Measurements from ENCODE around the gene CYP2C19. TPM values are rescaled to one million over a fixed set of nuclear protein-coding genes. Genes with fewer than 3 reads are reported as not detected.
"Not testable (repeated sequence)": the region's sequence is repeated elsewhere in the genome, so short reads cannot be mapped to it uniquely, and the experiment has no call there.

The CYP2C19 gene
- total RNA-seq, 1 experiment from 2014 or later: not detected

- Histone ChIP-seq H3K4me3 (ENCODE audit: low read length) (no peak overlapping the region), H3K27me3 (ENCODE audit: low read length) (no peaks in the 10 kb centered on the region), H3K9me2 (replicated peaks; ENCODE audit: low read length) (no peaks in the 10 kb centered on the region), H2AFZ (ENCODE audit: low read length) (no peak overlapping the region), H3K9ac (ENCODE audit: low read length) (no peak overlapping the region), H3K4me2 (ENCODE audit: low read length) (no peak overlapping the region), H3F3A (ENCODE audit: low read length, unreplicated experiment) (no peaks in the 10 kb centered on the region), H3K79me2 (ENCODE audit: low read length) (no peaks in the 10 kb centered on the region), H3K4me1 (ENCODE audit: insufficient read depth, low read length) (no peaks in the 10 kb centered on the region), H3K9me3 (ENCODE audit: low read length) (no peaks in the 10 kb centered on the region), H3K36me3 (ENCODE audit: low read depth, low read length) (no peaks in the 10 kb centered on the region), H3K27ac (ENCODE audit: low read length) (no peak overlapping the region), H4K20me1 (ENCODE audit: low read length) (no peaks in the 10 kb centered on the region)
- DNase-seq: no peak
- ChIA-PET POLR2A (ENCODE audit: unreplicated experiment) (no interaction called here), CTCF (no interaction called here)
- intact Hi-C loops (cut with micrococcal nuclease): no loop called here
- BruUV-seq (replicated peaks): no TSS peak
- ATAC-seq: no peak
- no peak for TF ChIP-seq CTCF (conservative IDR thresholded peaks at IDR 0.05; ENCODE audit: low read depth, low read length)
- no peak for TF ChIP-seq EZH2 (IDR thresholded peaks at IDR 0.05; ENCODE audit: low read length, unreplicated experiment)
- no peak for TF ChIP-seq EZH2phosphoT487 (IDR thresholded peaks at IDR 0.05; ENCODE audit: borderline replicate concordance, low read length)
These were observed 18.4 kb downstream of the CYP2C19 start for GRCh38 chr10:94780844-94781243.

- ChIA-PET CTCF (no interaction called here), POLR2A (ENCODE audit: unreplicated experiment) (no interaction called here)
- H3K9me2 ChIP-seq (replicated peaks; ENCODE audit: low read length): no peaks in the 10 kb centered on the region
- DNase-seq (no peak), ATAC-seq (no peak)
- no peak overlapping the region for H3K9ac ChIP-seq (ENCODE audit: low read length)
- no peaks in the 10 kb centered on the region for H3K27me3 ChIP-seq (ENCODE audit: low read length)
- TF ChIP-seq EZH2 (IDR thresholded peaks at IDR 0.05; ENCODE audit: low read length, unreplicated experiment): no peak
- no peak for TF ChIP-seq CTCF (conservative IDR thresholded peaks at IDR 0.05; ENCODE audit: low read depth, low read length)
- no peak for TF ChIP-seq EZH2phosphoT487 (IDR thresholded peaks at IDR 0.05; ENCODE audit: borderline replicate concordance, low read length)
- no peak overlapping the region for H3K4me2 ChIP-seq (ENCODE audit: low read length)
- no peaks in the 10 kb centered on the region for H3F3A ChIP-seq (ENCODE audit: low read length, unreplicated experiment)
- H3K4me3 ChIP-seq (ENCODE audit: low read length): no peak overlapping the region
- no TSS peak for BruUV-seq (replicated peaks)
- no peak overlapping the region for H2AFZ ChIP-seq (ENCODE audit: low read length)
- no peaks in the 10 kb centered on the region for H3K79me2 ChIP-seq (ENCODE audit: low read length)
- intact Hi-C loops (cut with micrococcal nuclease): no loop called here
- no peaks in the 10 kb centered on the region for H3K9me3 ChIP-seq (ENCODE audit: low read length)
- no peaks in the 10 kb centered on the region for H4K20me1 ChIP-seq (ENCODE audit: low read length)
- no peak overlapping the region for H3K27ac ChIP-seq (ENCODE audit: low read length)
- H3K4me1 ChIP-seq (ENCODE audit: insufficient read depth, low read length): no peaks in the 10 kb centered on the region
- no peaks in the 10 kb centered on the region for H3K36me3 ChIP-seq (ENCODE audit: low read depth, low read length)
These were observed 21.8 kb downstream of the CYP2C19 start for GRCh38 chr10:94784256-94784655.

GRCh38 chr10:94785211-94785610 is 22.7 kb downstream of the CYP2C19 start:
- BruUV-seq (replicated peaks): no TSS peak
- Histone ChIP-seq H3K79me2 (ENCODE audit: low read length) (no peaks in the 10 kb centered on the region), H3K9me3 (ENCODE audit: low read length) (no peaks in the 10 kb centered on the region), H3K4me3 (ENCODE audit: low read length) (no peak overlapping the region), H2AFZ (ENCODE audit: low read length) (no peak overlapping the region), H4K20me1 (ENCODE audit: low read length) (no peaks in the 10 kb centered on the region), H3K27ac (ENCODE audit: low read length) (no peak overlapping the region), H3K27me3 (ENCODE audit: low read length) (no peaks in the 10 kb centered on the region), H3K4me1 (ENCODE audit: insufficient read depth, low read length) (no peaks in the 10 kb centered on the region), H3F3A (ENCODE audit: low read length, unreplicated experiment) (no peaks in the 10 kb centered on the region), H3K36me3 (ENCODE audit: low read depth, low read length) (no peaks in the 10 kb centered on the region), H3K9ac (ENCODE audit: low read length) (no peak overlapping the region), H3K9me2 (replicated peaks; ENCODE audit: low read length) (no peaks in the 10 kb centered on the region), H3K4me2 (ENCODE audit: low read length) (no peak overlapping the region)
- ATAC-seq (no peak), DNase-seq (peak; percentile 4)
- ChIA-PET CTCF (no interaction called here), POLR2A (ENCODE audit: unreplicated experiment) (no interaction called here)
- intact Hi-C loops (cut with micrococcal nuclease): no loop called here
- TF ChIP-seq EZH2phosphoT487 (IDR thresholded peaks at IDR 0.05; ENCODE audit: borderline replicate concordance, low read length) (no peak), EZH2 (IDR thresholded peaks at IDR 0.05; ENCODE audit: low read length, unreplicated experiment) (no peak), CTCF (conservative IDR thresholded peaks at IDR 0.05; ENCODE audit: low read depth, low read length) (no peak)

GRCh38 chr10:94800551-94800950 is 38.1 kb downstream of the CYP2C19 start:
- H3K79me2 ChIP-seq (ENCODE audit: low read length); H3F3A ChIP-seq (ENCODE audit: low read length, unreplicated experiment); DNase-seq; H3K4me1 ChIP-seq (ENCODE audit: insufficient read depth, low read length); ATAC-seq; intact Hi-C loops (cut with micrococcal nuclease); H3K4me3 ChIP-seq (ENCODE audit: low read length); BruUV-seq (replicated peaks); H3K36me3 ChIP-seq (ENCODE audit: low read depth, low read length); H2AFZ ChIP-seq (ENCODE audit: low read length); H3K27ac ChIP-seq (ENCODE audit: low read length); H3K9ac ChIP-seq (ENCODE audit: low read length); H3K9me3 ChIP-seq (ENCODE audit: low read length); H3K4me2 ChIP-seq (ENCODE audit: low read length); CTCF ChIA-PET; H4K20me1 ChIP-seq (ENCODE audit: low read length); POLR2A ChIA-PET (ENCODE audit: unreplicated experiment); H3K27me3 ChIP-seq (ENCODE audit: low read length); H3K9me2 ChIP-seq (replicated peaks; ENCODE audit: low read length): not testable (repeated sequence)
